OCI-LY7 (cell line): ENCODE data around the gene GSX2.

Experiments used
- EZH2phosphoT487 ChIP-seq: fragments of 200-600 bp; sonication (generic); IDR thresholded peaks from 2 replicates; pipeline ENCODE4 v1.6.1; 2018; ENCODE audit warnings: low read depth, borderline replicate concordance, mild to moderate bottlenecking, mixed run types, antibody characterized with exemption, low read length, moderate library complexity, mixed read lengths
- TF ChIP-seq, protein P1 (sequence below): fragments of 200-600 bp; sonication (generic); conservative IDR thresholded peaks from 2 replicates; pipeline ENCODE4 v1.5.1; 2014; ENCODE audit warnings: mild to moderate bottlenecking, antibody characterized with exemption, low read length, moderate library complexity, mixed read lengths

DNA sequence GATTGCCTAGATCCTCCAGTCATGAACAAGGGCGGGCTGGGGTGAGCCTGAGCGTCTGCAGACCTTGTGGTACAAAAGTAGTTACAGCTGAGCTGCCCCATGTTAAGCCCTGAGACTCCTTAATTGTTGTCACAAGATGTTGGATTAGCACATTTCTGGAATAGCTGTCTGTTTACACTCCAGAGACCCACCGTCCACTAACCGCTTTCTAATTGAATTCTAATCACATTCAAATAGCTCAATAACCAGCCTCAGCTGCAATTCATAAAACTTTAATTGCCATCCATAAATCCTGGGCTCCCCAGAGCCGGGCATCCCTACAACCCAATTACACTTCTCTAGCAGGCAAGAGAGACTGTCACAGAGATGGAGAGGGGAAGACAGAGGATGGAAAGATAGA, 1.6 kb upstream of the GSX2 start:
- TF ChIP-seq, protein P1, sequence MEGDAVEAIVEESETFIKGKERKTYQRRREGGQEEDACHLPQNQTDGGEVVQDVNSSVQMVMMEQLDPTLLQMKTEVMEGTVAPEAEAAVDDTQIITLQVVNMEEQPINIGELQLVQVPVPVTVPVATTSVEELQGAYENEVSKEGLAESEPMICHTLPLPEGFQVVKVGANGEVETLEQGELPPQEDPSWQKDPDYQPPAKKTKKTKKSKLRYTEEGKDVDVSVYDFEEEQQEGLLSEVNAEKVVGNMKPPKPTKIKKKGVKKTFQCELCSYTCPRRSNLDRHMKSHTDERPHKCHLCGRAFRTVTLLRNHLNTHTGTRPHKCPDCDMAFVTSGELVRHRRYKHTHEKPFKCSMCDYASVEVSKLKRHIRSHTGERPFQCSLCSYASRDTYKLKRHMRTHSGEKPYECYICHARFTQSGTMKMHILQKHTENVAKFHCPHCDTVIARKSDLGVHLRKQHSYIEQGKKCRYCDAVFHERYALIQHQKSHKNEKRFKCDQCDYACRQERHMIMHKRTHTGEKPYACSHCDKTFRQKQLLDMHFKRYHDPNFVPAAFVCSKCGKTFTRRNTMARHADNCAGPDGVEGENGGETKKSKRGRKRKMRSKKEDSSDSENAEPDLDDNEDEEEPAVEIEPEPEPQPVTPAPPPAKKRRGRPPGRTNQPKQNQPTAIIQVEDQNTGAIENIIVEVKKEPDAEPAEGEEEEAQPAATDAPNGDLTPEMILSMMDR: no peak
- TF ChIP-seq EZH2phosphoT487: no peak
